ENCODE results near the gene CMTM1. TPM values are rescaled to one million over a fixed set of nuclear protein-coding genes. Genes with fewer than 3 reads are reported as not detected.

Gene CMTM1
- total and polyA plus RNA-seq, 11 donors, result 0.40 to 2.4 (median 1.1) TPM; not detected in 2

GRCh38 chr16:66529475-66529874 lies 36.8 kb upstream of the CMTM1 start:
- no peak for TF ChIP-seq CTCF (IDR thresholded peaks at IDR 0.05)
- no peak for TF ChIP-seq POLR2A (IDR thresholded peaks at IDR 0.05)
- H3K36me3 ChIP-seq, result peaks cover 0 to 97% (median 78%) of the 10 kb centered on the region in 9 donors
- WGBS, 4 donors, result 84 to 94% (median 90%) methylated on average over 6 of the region's 6 CpGs
- intact Hi-C loops (cut with DNase I), result no loop called here
- H3K4me3 ChIP-seq, result no peak overlapping the region
- no peaks in the 10 kb centered on the region for H3K27me3 ChIP-seq
- DNase-seq, result no peak
- no peaks in the 10 kb centered on the region for H3K9me3 ChIP-seq
- H3K4me1 ChIP-seq, result peaks cover 0 to 27% (median 0%) of the 10 kb centered on the region in 12 donors
- no peak for ATAC-seq
- H3K27ac ChIP-seq, result no peak overlapping the region

- Histone ChIP-seq H3K4me3 (no peak overlapping the region), H3K9me3 (no peaks in the 10 kb centered on the region), H3K4me1 (peaks cover 0 to 11% (median 0%) of the 10 kb centered on the region in 12 donors), H3K27me3 (no peaks in the 10 kb centered on the region), H3K27ac (no peak overlapping the region), H3K36me3 (peaks cover 0 to 89% (median 69%) of the 10 kb centered on the region in 9 donors)
- 24 to 69% (median 62%) methylated on average over 1 of the region's 1 CpG for WGBS, 4 donors
- no peak for DNase-seq
- TF ChIP-seq POLR2A (IDR thresholded peaks at IDR 0.05) (no peak), CTCF (IDR thresholded peaks at IDR 0.05) (no peak)
- ATAC-seq, result peak in 1 of 4 donors; percentile 41
- intact Hi-C loops (cut with DNase I), result no loop called here
Observed at GRCh38 chr16:66534376-66534799, 31.9 kb upstream of the CMTM1 start.

- H3K27ac ChIP-seq, result no peak overlapping the region
- no peaks in the 10 kb centered on the region for H3K9me3 ChIP-seq
- ATAC-seq (no peak), DNase-seq (no peak)
- no peak overlapping the region for H3K4me3 ChIP-seq
- intact Hi-C loops (cut with DNase I), result no loop called here
- H3K36me3 ChIP-seq, result peaks cover 0 to 86% (median 61%) of the 10 kb centered on the region in 9 donors
- no peaks in the 10 kb centered on the region for H3K27me3 ChIP-seq
- WGBS, 4 donors, result 85 to 94% (median 93%) methylated on average over 4 of the region's 4 CpGs
- no peak for TF ChIP-seq POLR2A (IDR thresholded peaks at IDR 0.05)
- peaks cover 0 to 11% (median 0%) of the 10 kb centered on the region in 12 donors for H3K4me1 ChIP-seq
Observed at GRCh38 chr16:66536525-66536924, 29.7 kb upstream of the CMTM1 start.

GRCh38 chr16:66537236-66537635 lies 29.0 kb upstream of the CMTM1 start:
- no peak overlapping the region for H3K4me3 ChIP-seq
- ATAC-seq, result no peak
- no peak overlapping the region for H3K27ac ChIP-seq
- H3K9me3 ChIP-seq, result no peaks in the 10 kb centered on the region
- 89 to 100% (median 97%) methylated on average over 2 of the region's 2 CpGs for WGBS, 4 donors
- DNase-seq, result no peak
- peaks cover 0 to 85% (median 63%) of the 10 kb centered on the region in 9 donors for H3K36me3 ChIP-seq
- peaks cover 0 to 16% (median 0%) of the 10 kb centered on the region in 12 donors for H3K4me1 ChIP-seq
- intact Hi-C loops (cut with DNase I), result no loop called here
- TF ChIP-seq CTCF (IDR thresholded peaks at IDR 0.05) (no peak), POLR2A (IDR thresholded peaks at IDR 0.05) (no peak)
- H3K27me3 ChIP-seq, result no peaks in the 10 kb centered on the region

GRCh38 chr16:66538910-66539309 lies 27.3 kb upstream of the CMTM1 start:
- no peaks in the 10 kb centered on the region for H3K27me3 ChIP-seq
- TF ChIP-seq POLR2A (IDR thresholded peaks at IDR 0.05), result no peak
- no peak for TF ChIP-seq CTCF (IDR thresholded peaks at IDR 0.05)
- intact Hi-C loops (cut with DNase I), result no loop called here
- peak in 2 of 4 donors; percentile 5 to 21 for ATAC-seq
- no peaks in the 10 kb centered on the region for H3K9me3 ChIP-seq
- WGBS, 4 donors, result 91 to 96% (median 93%) methylated on average over 4 to 5 of the region's 5 CpGs
- H3K36me3 ChIP-seq, result peaks cover 0 to 88% (median 53%) of the 10 kb centered on the region in 9 donors
- H3K27ac ChIP-seq, result no peak overlapping the region
- H3K4me3 ChIP-seq, result no peak overlapping the region
- H3K4me1 ChIP-seq, result peaks cover 0 to 16% (median 0%) of the 10 kb centered on the region in 12 donors
- no peak for DNase-seq

Data from heart left ventricle (tissue), 16 donors.